ENCODE results near the gene GSC.
"Not testable (repeated sequence)": the region's sequence is repeated elsewhere in the genome, so short reads cannot be mapped to it uniquely, and the experiment has no call there.

GSC gene
- 0 to 0.08 (median 0) reads per million in 18 experiments for total RNA-seq

GRCh38 chr14:94769391-94770250, at the start of gene GSC:
GSC (minus strand) TSS chr14:94770113; CDS start chr14:94770015, 98 bp downstream.
- peak in 1 of 2 donors; percentile 9 for DNase-seq

GRCh38 chr14:94819531-94819930, 49.6 kb upstream of the GSC start:
- no peak for DNase-seq

GRCh38 chr14:94816113-94816512, 46.2 kb upstream of the GSC start:
- no peak for DNase-seq

DNA sequence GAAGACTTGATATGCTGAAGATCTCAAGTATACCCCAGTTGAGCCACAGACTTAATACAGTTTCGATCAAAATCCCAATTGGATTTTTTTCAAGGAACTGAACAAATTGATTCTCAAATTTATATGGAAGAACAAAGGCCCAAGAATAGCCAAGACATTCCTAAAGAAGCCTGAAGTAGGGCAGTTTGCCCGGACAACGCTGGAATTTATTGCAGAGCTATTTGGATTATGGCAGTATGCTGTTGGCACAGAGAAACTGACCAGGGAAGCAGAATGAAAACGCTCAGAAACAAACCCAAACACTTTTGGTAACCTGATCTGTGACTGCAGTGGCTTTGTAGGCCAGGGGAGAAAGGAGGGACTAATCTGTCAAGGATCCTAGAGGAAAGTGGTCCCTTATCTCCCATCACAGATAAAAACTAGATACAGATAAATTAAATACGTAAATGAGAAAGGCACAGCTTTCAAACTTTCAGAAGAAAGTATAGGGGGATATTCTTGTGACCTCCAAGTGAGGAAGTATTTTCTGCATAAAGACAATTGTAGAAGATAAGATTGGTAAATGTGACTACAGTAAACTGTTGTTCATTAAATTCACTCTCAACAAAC, 35.9 kb upstream of the GSC start:
- DNase-seq: no peak

GRCh38 chr14:94801225-94801624, 31.3 kb upstream of the GSC start:
- no peak for DNase-seq

- DNase-seq: not testable (repeated sequence)
Observed at GRCh38 chr14:94800764-94801163, 30.9 kb upstream of the GSC start.

DNA sequence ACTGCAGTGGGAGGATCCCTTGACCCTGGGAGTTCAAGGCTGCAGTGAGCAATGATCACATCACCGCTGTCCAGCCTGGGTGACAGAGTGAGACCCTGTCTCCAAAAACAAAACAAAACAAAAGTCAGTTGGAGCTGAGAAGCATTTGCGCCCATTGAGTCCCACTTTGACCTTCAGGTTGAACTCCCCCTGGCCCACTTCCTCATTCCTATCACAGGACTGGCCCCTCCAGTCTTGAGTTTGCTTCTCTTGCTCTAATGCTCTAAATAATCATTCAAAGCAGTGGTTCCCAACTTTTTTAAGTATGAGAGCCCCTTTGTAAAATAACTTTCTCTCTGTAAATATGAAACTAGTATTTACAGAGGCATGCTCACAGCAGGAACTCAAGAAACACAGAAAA, 28.0 kb upstream of the GSC start:
- no peak for DNase-seq

DNA sequence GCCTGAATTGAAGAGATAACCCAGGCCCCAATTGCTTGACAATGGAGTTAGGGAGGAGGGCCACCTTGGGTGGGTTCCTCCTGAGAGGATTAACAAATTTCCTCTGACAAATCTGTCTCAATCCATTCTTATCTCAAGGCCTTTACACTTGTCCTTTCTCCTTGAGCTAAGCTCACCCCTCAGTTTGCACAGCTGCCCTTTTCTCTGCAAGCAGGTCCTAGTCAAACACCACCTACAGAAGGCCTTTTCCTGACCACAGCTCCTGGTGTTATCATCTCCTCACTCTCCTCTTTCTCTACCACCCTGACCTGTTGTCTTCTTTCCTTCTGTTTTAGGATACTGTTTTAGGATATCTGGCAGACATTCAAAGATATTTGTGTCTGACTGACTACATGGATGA, 26.4 kb upstream of the GSC start:
- no peak for DNase-seq

GRCh38 chr14:94795372-94795771, 25.5 kb upstream of the GSC start:
- DNase-seq: no peak

DNA sequence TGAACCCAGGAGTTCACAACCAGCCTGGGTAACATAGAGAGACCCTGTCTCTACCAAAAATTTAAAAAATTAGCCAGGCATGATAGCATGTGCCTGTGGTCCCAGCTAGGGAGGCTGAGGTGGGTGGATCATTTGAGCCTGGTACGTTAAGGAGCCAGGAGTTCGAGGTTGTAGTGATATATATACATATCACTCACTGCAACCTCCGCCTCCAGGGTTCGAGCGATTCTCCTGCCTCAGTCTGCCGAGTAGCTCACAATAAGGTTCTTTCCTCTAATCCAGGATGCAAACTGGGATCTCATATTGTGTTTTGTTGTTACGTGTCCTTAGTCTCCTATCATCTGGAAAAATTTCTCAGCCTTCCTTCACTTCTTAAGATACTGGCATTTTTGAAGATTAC, 24.0 kb upstream of the GSC start:
- no peak for DNase-seq

DNA sequence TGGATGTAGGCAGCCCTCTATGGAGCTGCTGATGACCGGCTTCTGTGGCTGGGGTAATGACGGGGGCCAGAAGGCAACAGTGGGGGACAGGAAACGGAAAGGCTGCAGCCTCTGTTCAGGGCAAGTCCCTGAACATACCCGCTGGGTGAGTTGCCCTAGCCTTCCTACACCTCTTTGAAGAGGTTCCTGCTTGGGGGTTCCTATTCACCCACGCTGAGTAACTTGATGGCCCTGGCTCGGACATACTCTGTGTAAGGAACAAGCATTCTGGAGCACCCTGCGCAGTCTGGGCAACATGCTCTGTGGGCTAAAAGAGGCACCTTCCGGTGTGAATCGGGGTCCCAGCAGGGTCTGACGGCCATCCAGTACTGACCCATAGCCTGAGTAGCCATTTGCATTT, 17.7 kb upstream of the GSC start:
- no peak for DNase-seq

DNA sequence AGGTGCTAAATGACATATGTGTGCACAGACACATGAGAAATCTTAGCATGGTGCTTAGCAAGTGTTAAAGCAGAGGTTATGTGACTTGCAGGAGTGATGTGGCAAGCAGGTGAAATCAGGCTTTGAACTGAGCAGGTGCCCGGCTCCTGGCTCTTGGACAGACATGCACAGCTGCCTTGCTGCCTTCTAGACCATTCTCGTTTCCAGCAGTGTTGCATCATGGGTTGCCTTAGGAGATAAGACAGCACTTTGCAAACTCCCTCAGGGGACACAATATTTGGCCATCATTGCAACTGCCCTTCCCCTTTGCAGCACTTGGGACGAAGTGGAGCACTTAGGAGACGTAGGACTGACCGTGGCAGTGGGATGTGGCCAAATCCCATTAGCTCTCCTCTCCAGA, 17.2 kb upstream of the GSC start:
- DNase-seq: no peak

GRCh38 chr14:94780536-94781399, 10.9 kb upstream of the GSC start:
- no peak for DNase-seq

GRCh38 chr14:94779713-94780112, 9.8 kb upstream of the GSC start:
- DNase-seq: no peak

DNA sequence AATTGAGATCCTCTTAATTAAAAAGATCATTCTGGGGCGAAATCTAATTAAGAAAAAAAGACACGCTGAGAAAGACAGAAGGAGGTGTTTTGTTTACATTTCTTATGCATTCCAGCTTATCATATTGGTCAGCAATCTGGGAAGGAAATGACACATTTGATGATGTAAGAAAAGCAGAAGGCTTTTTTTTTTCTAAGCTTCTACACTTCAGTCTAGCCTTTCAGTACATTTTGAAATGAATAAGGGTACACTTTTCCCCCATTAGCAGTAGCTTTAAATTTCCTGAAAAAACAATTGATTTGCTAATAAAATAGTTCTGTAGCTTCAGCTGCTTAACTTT, 5.9 kb upstream of the GSC start:
- peak in 1 of 2 donors; percentile 14 for DNase-seq

DNA sequence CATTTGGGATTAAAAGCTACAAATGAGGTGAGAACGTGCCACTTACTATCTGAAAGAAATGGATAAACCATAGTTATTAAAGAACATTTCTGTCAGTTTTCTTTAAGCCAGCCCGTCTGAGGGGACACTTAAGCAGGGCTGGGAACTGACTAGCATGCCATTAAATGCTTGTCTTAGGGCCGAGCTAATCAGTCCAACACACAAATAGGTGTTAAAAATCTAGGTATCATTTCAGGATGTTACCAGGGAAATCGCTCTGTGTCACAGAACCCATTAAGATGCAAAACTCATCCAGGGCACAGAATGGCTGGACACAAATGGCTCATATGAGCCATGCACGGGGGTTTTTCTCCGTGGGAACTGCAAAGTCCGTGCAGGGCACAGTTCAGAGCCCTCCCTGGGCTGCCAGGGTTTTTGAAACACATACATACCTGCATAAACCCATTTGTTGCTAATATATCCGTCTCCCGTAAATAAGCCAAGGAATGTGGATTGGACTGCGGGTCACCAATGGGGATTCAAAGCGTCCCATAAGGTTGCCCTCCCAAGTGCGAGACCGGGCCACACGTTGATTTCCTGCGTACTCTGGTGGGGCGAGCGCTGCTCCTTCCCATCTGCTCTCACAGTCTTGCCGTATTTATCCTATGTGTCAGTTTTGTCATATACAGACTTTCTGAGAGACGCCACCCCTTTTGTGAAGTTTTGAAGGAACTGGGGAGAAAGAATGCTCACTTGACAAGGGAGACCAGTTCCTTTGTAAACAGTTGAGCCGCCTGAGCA, 5.4 kb upstream of the GSC start:
- no peak for DNase-seq

GRCh38 chr14:94774344-94775090, 4.6 kb upstream of the GSC start:
- no peak for DNase-seq

- no peak for DNase-seq
Observed at GRCh38 chr14:94773655-94774343, 3.9 kb upstream of the GSC start.

- DNase-seq: no peak
Observed at GRCh38 chr14:94773061-94773648, 3.2 kb upstream of the GSC start.

- DNase-seq: no peak
Observed at GRCh38 chr14:94772548-94772947, 2.6 kb upstream of the GSC start.

All from inflammatory macrophage (primary cell).